Hindlimb muscle (tissue), 1 donor: ENCODE data around the gene AEN. TPM values are rescaled to one million over a fixed set of nuclear protein-coding genes. Genes with fewer than 3 reads are reported as not detected.
"Not testable (repeated sequence)": the region's sequence is repeated elsewhere in the genome, so short reads cannot be mapped to it uniquely, and the experiment has no call there.

ENCODE experiments used
- DNase-seq: peaks from one replicate; pipeline ENCODE4 v3.0.0-alpha.2; 2013
- polyA plus RNA-seq: library from polyadenylated mRNA; unstranded; fragments of 120-200 nt; gene quantifications from one replicate; pipeline ENCODE4 v1.2.1, GENCODE V29; 2013; ENCODE audit not compliant: insufficient read length

Gene AEN
- polyA plus RNA-seq, 1 donor, result 4.7 TPM

- no peak for DNase-seq
These were observed 10.4 kb downstream of the AEN start for GRCh38 chr15:88631464-88632028.

DNA sequence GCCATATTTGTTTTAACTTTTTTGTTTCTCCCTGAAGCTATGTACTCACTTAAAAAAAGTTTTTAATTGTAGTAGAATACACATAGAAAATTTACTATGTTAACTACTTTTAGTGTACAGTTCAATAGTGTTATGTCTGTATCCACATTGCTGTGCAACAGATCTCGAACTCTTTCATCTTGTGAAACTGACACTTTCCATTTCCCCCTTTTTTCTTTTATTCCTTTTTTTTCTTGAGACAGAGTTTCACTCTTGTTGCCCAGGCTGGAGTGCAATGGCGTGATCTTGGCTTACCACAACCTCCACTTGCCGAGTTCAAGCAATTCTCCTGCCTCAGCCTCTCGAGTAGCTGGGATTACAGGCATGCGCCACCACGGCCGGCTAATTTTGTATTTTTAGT is 11.7 kb downstream of the AEN start:
- DNase-seq, result not testable (repeated sequence)

- no peak for DNase-seq
These were observed 13.3 kb downstream of the AEN start for GRCh38 chr15:88634449-88634848.

DNA sequence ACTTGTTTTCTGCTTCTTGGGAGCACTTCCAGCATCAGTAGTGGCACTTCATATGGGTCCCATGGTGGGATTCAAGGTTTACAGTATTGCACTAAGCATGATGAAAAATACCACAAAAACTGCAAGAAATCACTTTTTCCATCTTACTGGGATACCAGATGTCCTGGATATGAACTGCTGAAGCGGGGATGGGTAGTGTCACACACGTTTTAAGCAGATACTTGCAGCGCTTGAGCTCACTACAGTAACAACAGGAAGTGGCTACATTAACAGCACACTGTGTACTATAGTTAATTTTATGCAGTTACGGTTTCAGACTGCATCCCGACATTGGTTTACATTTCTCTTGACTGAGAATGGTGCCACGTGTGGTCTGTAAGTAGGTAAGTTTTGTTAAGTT is 14.2 kb downstream of the AEN start:
- no peak for DNase-seq

GRCh38 chr15:88636050-88636449 is 14.9 kb downstream of the AEN start:
- no peak for DNase-seq

DNA sequence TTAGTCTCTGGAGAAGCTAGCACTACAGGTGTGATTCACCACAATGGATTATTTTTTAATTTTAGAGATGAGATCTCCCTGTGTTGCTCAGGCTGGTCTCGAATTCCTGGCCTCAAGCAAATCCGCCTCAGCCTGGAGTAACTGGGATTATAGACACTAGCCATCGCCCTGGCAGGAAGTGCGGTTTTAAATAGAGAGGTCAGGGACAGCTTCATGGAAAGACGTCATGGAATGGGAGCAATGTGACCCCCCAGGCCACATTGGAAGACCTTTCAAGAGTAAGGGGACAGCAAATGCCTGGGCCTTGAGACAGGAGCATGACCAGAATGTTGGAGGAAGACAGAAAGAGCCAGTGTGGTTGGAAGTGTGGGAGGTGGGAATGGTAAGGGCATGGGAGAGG is 15.5 kb downstream of the AEN start:
- DNase-seq, result no peak

GRCh38 chr15:88637436-88637835 is 16.3 kb downstream of the AEN start:
- DNase-seq, result no peak

GRCh38 chr15:88637841-88638625 is 16.9 kb downstream of the AEN start:
- DNase-seq, result no peak

DNA sequence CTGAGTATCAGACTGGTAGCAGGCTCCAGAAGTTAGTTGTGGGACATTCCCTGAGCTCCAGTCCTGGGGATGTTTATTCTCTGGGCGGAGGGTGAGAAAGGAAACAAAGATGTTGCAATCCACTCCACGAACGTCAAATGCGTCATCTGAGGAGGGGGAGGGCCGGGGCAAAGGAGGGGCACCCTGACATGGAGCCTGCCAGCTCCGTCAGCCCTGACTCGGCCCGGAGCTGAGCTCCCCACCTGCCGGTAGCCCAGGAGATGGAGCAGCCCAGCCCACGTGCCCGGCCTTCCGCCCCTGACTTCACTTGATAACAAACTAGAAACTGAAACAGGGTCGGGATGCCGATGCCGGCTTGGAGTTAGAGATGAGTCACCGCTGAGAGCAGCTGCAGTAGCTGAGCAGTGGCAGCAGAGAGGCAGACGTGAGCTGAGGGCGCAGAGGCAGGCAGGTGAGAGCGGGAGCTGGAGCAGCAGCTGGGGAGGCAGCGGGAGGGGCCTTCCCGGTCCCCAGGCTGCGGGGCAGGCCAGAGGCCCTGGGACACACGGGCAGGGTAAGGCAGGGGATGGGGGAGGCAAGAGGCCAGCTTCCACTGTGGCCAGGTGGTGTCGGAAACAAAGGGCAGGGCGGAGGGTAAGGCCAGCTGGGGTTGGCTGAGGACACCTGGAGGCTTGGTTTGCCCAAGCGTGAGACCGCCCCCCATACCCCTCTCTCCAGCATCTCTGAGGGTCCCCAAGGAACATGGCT is 17.7 kb downstream of the AEN start, which contains the start of gene ISG20:
Gene ISG20, plus strand, starts transcription at position 391 of the 747 bp plus-strand sequence. Its CDS starts 351 bp downstream, at position 742.
- peak; percentile 79 for DNase-seq

GRCh38 chr15:88641959-88642452 is 20.9 kb downstream of the AEN start:
- no peak for DNase-seq

DNA sequence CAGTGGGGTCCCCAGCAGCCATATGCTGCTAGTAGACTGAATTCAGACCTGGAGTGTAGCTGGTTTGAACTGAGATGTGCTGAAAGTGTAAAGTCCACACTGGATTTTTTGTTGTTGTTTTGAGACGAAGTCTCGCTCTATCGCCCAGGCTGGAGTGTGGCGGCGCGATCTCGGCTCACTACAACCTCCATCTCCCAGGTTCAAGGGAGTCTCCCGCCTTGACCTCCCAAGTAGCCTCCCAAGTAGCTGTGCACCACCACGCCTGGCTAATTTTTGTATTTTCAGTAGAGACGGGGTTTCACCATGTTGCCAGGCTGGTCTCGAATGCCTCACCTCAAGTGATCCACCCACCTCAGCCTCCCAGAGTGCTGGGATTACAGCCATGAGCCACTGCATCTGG is 21.4 kb downstream of the AEN start:
- not testable (repeated sequence) for DNase-seq

GRCh38 chr15:88644741-88645140 is 23.6 kb downstream of the AEN start:
- DNase-seq, result no peak

- DNase-seq, result no peak
These were observed 24.3 kb downstream of the AEN start for GRCh38 chr15:88645171-88646087.

GRCh38 chr15:88646088-88646405 is 24.9 kb downstream of the AEN start:
- DNase-seq, result no peak

DNA sequence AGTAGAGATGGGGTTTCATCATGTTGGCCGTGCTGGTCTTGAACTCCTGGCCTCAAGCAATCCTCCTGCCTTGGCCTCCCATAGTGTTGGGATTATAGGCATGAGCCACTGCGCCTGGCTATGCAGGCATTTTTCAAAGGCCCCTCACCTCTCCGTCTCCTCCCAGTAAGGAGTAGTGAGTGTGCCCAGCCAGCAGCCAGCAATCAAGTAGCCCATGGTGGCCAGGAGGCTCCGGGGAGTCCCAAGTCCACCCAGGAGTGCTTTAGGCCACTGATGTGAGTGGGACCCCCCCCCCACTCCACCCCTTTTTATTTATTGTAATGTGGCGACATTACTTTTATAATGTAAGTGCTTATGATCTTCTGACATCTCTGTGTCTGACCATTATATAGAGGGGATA is 25.8 kb downstream of the AEN start:
- DNase-seq, result no peak

GRCh38 chr15:88647351-88648105 is 26.4 kb downstream of the AEN start:
- no peak for DNase-seq

GRCh38 chr15:88648357-88649214 is 27.4 kb downstream of the AEN start:
- DNase-seq, result no peak

DNA sequence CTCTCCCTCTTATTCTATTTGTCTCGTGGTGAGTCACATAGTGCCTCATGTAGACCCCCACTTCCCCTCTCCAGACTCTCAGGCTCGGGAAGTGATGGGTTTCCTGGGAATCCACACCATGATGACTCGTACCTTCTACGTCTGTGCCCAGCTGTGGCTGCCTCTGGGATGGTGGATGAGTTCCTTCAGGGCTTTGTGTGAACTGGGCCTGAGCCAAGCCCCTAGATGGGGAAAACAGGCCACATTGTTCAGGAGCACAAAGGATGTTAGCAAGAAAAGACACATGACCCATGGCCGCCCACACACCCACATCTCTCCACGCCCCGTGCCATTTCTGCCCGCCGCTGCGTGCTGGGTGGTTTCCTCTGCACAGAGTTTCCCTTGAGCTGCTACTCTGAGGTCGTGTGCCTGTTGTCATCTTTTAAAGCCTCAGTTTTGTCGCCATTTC is 28.2 kb downstream of the AEN start:
- DNase-seq, result no peak

DNA sequence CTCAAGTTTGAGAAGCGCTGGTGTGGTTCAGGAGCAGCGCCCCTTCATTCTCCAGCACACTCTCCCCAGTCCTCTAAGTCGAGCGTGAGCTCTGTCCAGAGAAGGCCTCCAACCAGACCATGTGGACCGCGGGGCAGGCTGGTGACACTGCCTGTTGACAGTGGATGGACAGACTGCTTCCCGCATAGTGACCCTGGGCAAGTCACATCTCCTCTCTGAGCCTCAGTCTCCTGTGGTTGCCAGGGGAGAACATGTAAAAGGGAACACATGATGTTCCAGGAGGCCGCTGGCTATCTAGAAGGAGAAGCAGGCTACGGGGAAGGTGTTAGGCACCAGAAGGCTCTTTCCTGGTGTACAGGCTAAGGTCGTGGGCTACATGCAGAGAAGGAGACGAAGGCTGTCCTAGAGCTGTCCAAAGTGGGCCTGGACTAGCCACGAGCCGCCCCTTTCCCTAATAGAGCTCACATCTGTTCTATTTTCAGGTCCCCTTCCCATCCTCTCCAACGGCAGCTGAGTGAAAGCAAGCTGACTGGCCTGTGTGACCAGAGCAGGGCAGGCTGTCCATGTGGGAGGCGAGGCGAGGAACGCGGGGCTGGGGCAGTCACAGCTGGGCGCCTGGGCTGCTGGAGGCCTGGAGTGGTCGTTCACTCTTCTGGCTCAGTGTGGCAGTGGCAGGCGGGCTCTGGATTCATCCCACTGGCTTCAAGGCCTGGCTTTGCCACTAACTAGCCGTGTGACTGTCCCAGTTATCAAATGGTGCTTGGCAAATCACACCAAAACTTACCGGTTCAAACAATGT is 28.8 kb downstream of the AEN start:
- no peak for DNase-seq

- no peak for DNase-seq
These were observed 29.4 kb downstream of the AEN start for GRCh38 chr15:88650556-88650955.
